GM19438 (cell line): Measurements from ENCODE around the gene PIM2.

ENCODE experiments used
- ATAC-seq: cut with Tn5 transposase; IDR thresholded peaks from one replicate; pipeline ENCODE4 v1.9.1; 2021; ENCODE audit warnings: low read depth; ENCODE audit not compliant: unreplicated experiment

PIM2 gene

GRCh38 chrX:48909703-48910294 lies 9.0 kb downstream of the PIM2 start:
- ATAC-seq, result no peak

GRCh38 chrX:48908600-48908999 lies 10.2 kb downstream of the PIM2 start:
- no peak for ATAC-seq

- no peak for ATAC-seq
Measured at GRCh38 chrX:48905090-48905790, 13.6 kb downstream of the PIM2 start.

GRCh38 chrX:48904626-48905025 lies 14.2 kb downstream of the PIM2 start:
- ATAC-seq, result no peak

GRCh38 chrX:48904180-48904579 lies 14.6 kb downstream of the PIM2 start:
- no peak for ATAC-seq

- no peak for ATAC-seq
Measured at GRCh38 chrX:48903290-48903689, 15.5 kb downstream of the PIM2 start.

- no peak for ATAC-seq
Measured at GRCh38 chrX:48902776-48903175, 16.0 kb downstream of the PIM2 start.

GRCh38 chrX:48902135-48902534 lies 16.7 kb downstream of the PIM2 start:
- ATAC-seq, result no peak

- no peak for ATAC-seq
Measured at GRCh38 chrX:48901069-48901468, 17.8 kb downstream of the PIM2 start.

GRCh38 chrX:48899078-48899410 lies 19.8 kb downstream of the PIM2 start:
- no peak for ATAC-seq

- ATAC-seq, result peak; percentile 82
Measured at GRCh38 chrX:48897625-48898306, 21.1 kb downstream of the PIM2 start, which contains the start of the genes PQBP1 and TIMM17B. PQBP1 (plus strand) TSS chrX:48897930; CDS start chrX:48898510, 580 bp downstream. TIMM17B (minus strand) TSS chrX:48897768; CDS start chrX:48897749, 19 bp downstream.

GRCh38 chrX:48897157-48897624 lies 21.6 kb downstream of the PIM2 start:
- ATAC-seq, result peak; percentile 9

- ATAC-seq, result no peak
Measured at GRCh38 chrX:48896611-48897011, 22.2 kb downstream of the PIM2 start.

- ATAC-seq, result no peak
Measured at GRCh38 chrX:48894891-48895290, 23.9 kb downstream of the PIM2 start.

GRCh38 chrX:48893556-48894348 lies 25.1 kb downstream of the PIM2 start:
- ATAC-seq, result no peak

- no peak for ATAC-seq
Measured at GRCh38 chrX:48892896-48893295, 25.9 kb downstream of the PIM2 start.

GRCh38 chrX:48891402-48892288 lies 27.2 kb downstream of the PIM2 start:
- peak; percentile 79 for ATAC-seq

- ATAC-seq, result peak; percentile 48
Measured at GRCh38 chrX:48890934-48891401, 27.9 kb downstream of the PIM2 start.

- ATAC-seq, result no peak
Measured at GRCh38 chrX:48890296-48890925, 28.4 kb downstream of the PIM2 start.
